ENCODE data around the gene ADAMTS17. TPM values are rescaled to one million over a fixed set of nuclear protein-coding genes. Genes with fewer than 3 reads are reported as not detected.

ADAMTS17 gene
- total RNA-seq, 1 donor from 2014 or later: 1.5 TPM

GRCh38 chr15:100204211-100204610 lies 137.6 kb downstream of the ADAMTS17 start:
- H3K27ac ChIP-seq: no peak overlapping the region
- Mint-ChIP-seq H3K4me1 (peaks cover 21% of the 10 kb centered on the region), H3K27me3 (ENCODE audit: insufficient read depth, low read depth) (peaks cover 4% of the 10 kb centered on the region), H3K36me3 (no peaks in the 10 kb centered on the region), H3K27ac (no peak overlapping the region), H3K9me3 (peaks cover 2% of the 10 kb centered on the region), H3K4me3 (no peak overlapping the region)
- no peaks in the 10 kb centered on the region for H3F3A ChIP-seq (ENCODE audit: low read depth)
- H3K36me3 ChIP-seq: no peaks in the 10 kb centered on the region
- no peaks in the 10 kb centered on the region for H3K27me3 ChIP-seq
- H3K79me2 ChIP-seq (ENCODE audit: low read depth): no peaks in the 10 kb centered on the region
- H3K9ac ChIP-seq: no peak overlapping the region
- no peaks in the 10 kb centered on the region for H3K9me3 ChIP-seq (ENCODE audit: low read depth)
- no peak for DNase-seq (ENCODE audit: low spot score)
- H2AFZ ChIP-seq (replicated peaks): no peak overlapping the region
- no peaks in the 10 kb centered on the region for H3K4me1 ChIP-seq
- TF ChIP-seq EZH2 (IDR thresholded peaks at IDR 0.05): no peak
- TF ChIP-seq EZH2phosphoT487 (IDR thresholded peaks at IDR 0.05): no peak
- TF ChIP-seq CTCF (IDR thresholded peaks at IDR 0.05): no peak
- H4K20me1 ChIP-seq (ENCODE audit: low read depth): no peaks in the 10 kb centered on the region
- H3K4me3 ChIP-seq: no peak overlapping the region
- no peak overlapping the region for H3K4me2 ChIP-seq

- Histone ChIP-seq H3K79me2 (ENCODE audit: low read depth) (no peaks in the 10 kb centered on the region), H3K27me3 (no peaks in the 10 kb centered on the region), H4K20me1 (ENCODE audit: low read depth) (no peaks in the 10 kb centered on the region), H2AFZ (replicated peaks) (no peak overlapping the region), H3K4me2 (no peak overlapping the region), H3K27ac (no peak overlapping the region), H3K36me3 (no peaks in the 10 kb centered on the region), H3K4me3 (no peak overlapping the region), H3F3A (ENCODE audit: low read depth) (no peaks in the 10 kb centered on the region), H3K4me1 (no peaks in the 10 kb centered on the region), H3K9me3 (ENCODE audit: low read depth) (no peaks in the 10 kb centered on the region), H3K9ac (no peak overlapping the region)
- Mint-ChIP-seq H3K9me3 (peaks cover 2% of the 10 kb centered on the region), H3K36me3 (no peaks in the 10 kb centered on the region), H3K27ac (no peak overlapping the region), H3K4me1 (peaks cover 21% of the 10 kb centered on the region), H3K27me3 (ENCODE audit: insufficient read depth, low read depth) (peaks cover 6% of the 10 kb centered on the region), H3K4me3 (no peak overlapping the region)
- no peak for DNase-seq (ENCODE audit: low spot score)
- TF ChIP-seq EZH2 (IDR thresholded peaks at IDR 0.05): no peak
- no peak for TF ChIP-seq CTCF (IDR thresholded peaks at IDR 0.05)
- no peak for TF ChIP-seq EZH2phosphoT487 (IDR thresholded peaks at IDR 0.05)
Measured at GRCh38 chr15:100202309-100202960, 139.3 kb downstream of the ADAMTS17 start.

GRCh38 chr15:100201376-100202280 lies 140.1 kb downstream of the ADAMTS17 start:
- H3K9ac ChIP-seq: no peak overlapping the region
- Mint-ChIP-seq H3K27me3 (ENCODE audit: insufficient read depth, low read depth) (peaks cover 6% of the 10 kb centered on the region), H3K4me3 (no peak overlapping the region), H3K4me1 (peaks cover 18% of the 10 kb centered on the region), H3K36me3 (no peaks in the 10 kb centered on the region), H3K9me3 (peaks cover 2% of the 10 kb centered on the region), H3K27ac (no peak overlapping the region)
- no peaks in the 10 kb centered on the region for H3K79me2 ChIP-seq (ENCODE audit: low read depth)
- no peaks in the 10 kb centered on the region for H4K20me1 ChIP-seq (ENCODE audit: low read depth)
- H3K27ac ChIP-seq: no peak overlapping the region
- no peaks in the 10 kb centered on the region for H3F3A ChIP-seq (ENCODE audit: low read depth)
- H3K4me3 ChIP-seq: no peak overlapping the region
- H2AFZ ChIP-seq (replicated peaks): no peak overlapping the region
- H3K4me1 ChIP-seq: no peaks in the 10 kb centered on the region
- no peaks in the 10 kb centered on the region for H3K36me3 ChIP-seq
- H3K4me2 ChIP-seq: no peak overlapping the region
- no peak for TF ChIP-seq EZH2phosphoT487 (IDR thresholded peaks at IDR 0.05)
- no peak for TF ChIP-seq EZH2 (IDR thresholded peaks at IDR 0.05)
- no peaks in the 10 kb centered on the region for H3K27me3 ChIP-seq
- no peak for DNase-seq (ENCODE audit: low spot score)
- no peaks in the 10 kb centered on the region for H3K9me3 ChIP-seq (ENCODE audit: low read depth)

Data from neural progenitor cell (in vitro differentiated cells).